ENCODE measurements around the gene IL4R.

GRCh38 chr16:27339180-27339579, 25.4 kb downstream of the IL4R start:
- TF ChIP-seq CTCF (IDR thresholded peaks at IDR 0.05) (no peak), POLR2A (IDR thresholded peaks at IDR 0.05) (no peak), POLR2AphosphoS5 (IDR thresholded peaks at IDR 0.05) (no peak)
